Fibroblast of mammary gland (primary cell): ENCODE measurements around the gene RAB5B.
"Not testable (repeated sequence)": the region's sequence is repeated elsewhere in the genome, so short reads cannot be mapped to it uniquely, and the experiment has no call there.

Source experiments
- DNase-seq: peaks from one replicate; pipeline ENCODE4 v3.0.0-alpha.2; 2010; ENCODE audit warnings: low read depth
- H3K4me3 ChIP-seq: 2 replicates; pipeline ENCODE4 v1.5.1; 2011; ENCODE audit warnings: low read depth, mild to moderate bottlenecking, low read length, moderate library complexity; ENCODE audit not compliant: control insufficient read depth
- CTCF ChIP-seq: conservative IDR thresholded peaks from 2 replicates; pipeline ENCODE4 v1.5.1; 2011; ENCODE audit warnings: low read depth, low read length, inconsistent platforms; ENCODE audit not compliant: control insufficient read depth, insufficient read depth

RAB5B gene

GRCh38 chr12:55995366-55995765, 21.5 kb downstream of the RAB5B start:
- no peak for DNase-seq
- H3K4me3 ChIP-seq: no peak overlapping the region
- TF ChIP-seq CTCF: no peak

GRCh38 chr12:55996201-55996714, 22.4 kb downstream of the RAB5B start:
- peak; percentile 73 for DNase-seq
- H3K4me3 ChIP-seq: peak overlapping the region; percentile 86
- peak; percentile 88 for TF ChIP-seq CTCF

- H3K4me3 ChIP-seq: peak within 1 kb of the TSS; percentile 86
- DNase-seq: peak; percentile 96
- no peak for TF ChIP-seq CTCF
Observed at GRCh38 chr12:55996715-55997534, 23.0 kb downstream of the RAB5B start, which contains the start of gene SUOX. Gene SUOX (plus strand): TSS chr12:55997276. CDS start chr12:56002222, 4,946 bp downstream.

GRCh38 chr12:55997535-55997859, 23.6 kb downstream of the RAB5B start:
- H3K4me3 ChIP-seq: peak overlapping the region; percentile 86
- no peak for TF ChIP-seq CTCF
- DNase-seq: no peak

- H3K4me3 ChIP-seq, DNase-seq: not testable (repeated sequence)
Observed at GRCh38 chr12:55999522-55999921, 25.6 kb downstream of the RAB5B start.

- DNase-seq, H3K4me3 ChIP-seq: not testable (repeated sequence)
Observed at GRCh38 chr12:55999999-56000540, 26.2 kb downstream of the RAB5B start.

- H3K4me3 ChIP-seq: no peak overlapping the region
- no peak for TF ChIP-seq CTCF
- DNase-seq: no peak
Observed at GRCh38 chr12:56001487-56002100, 27.7 kb downstream of the RAB5B start.

- DNase-seq, H3K4me3 ChIP-seq: not testable (repeated sequence)
Observed at GRCh38 chr12:56003376-56003775, 29.5 kb downstream of the RAB5B start.
